Measurements from ENCODE around the gene SERPINB2. TPM values are rescaled to one million over a fixed set of nuclear protein-coding genes. Genes with fewer than 3 reads are reported as not detected.

The SERPINB2 gene
- total and polyA plus RNA-seq, 10 of the 15 experiments (the other 5 are each of a cell fraction or from before 2014, with no cell fraction given): 9.6 to 25.3 (median 14.0) TPM

- no peak for TF ChIP-seq HCFC1 (IDR thresholded peaks at IDR 0.05; ENCODE audit: low read length)
- TF ChIP-seq EGR1 (IDR thresholded peaks at IDR 0.05; ENCODE audit: borderline replicate concordance in 1 of 2, low read depth in 2 of 2, low read length in 2 of 2): no peak
- no peak for TF ChIP-seq E4F1 (IDR thresholded peaks at IDR 0.05; ENCODE audit: borderline replicate concordance, partially characterized antibody)
- peak; percentile 86 for TF ChIP-seq MEF2B (IDR thresholded peaks at IDR 0.05; ENCODE audit: partially characterized antibody, poor library complexity, severe bottlenecking)
- TF ChIP-seq RELA (IDR thresholded peaks at IDR 0.05; ENCODE audit: borderline replicate concordance, partially characterized antibody): no peak
- TF ChIP-seq RAD51 (IDR thresholded peaks at IDR 0.05): no peak
- no peak for TF ChIP-seq ZNF207 (IDR thresholded peaks at IDR 0.05; ENCODE audit: borderline replicate concordance)
- TF ChIP-seq CHD1 (IDR thresholded peaks at IDR 0.05; ENCODE audit: low read depth, low read length): no peak
- no peak for TF ChIP-seq STAT1 (conservative IDR thresholded peaks at IDR 0.05)
- no peak for TF ChIP-seq RFX5 (IDR thresholded peaks at IDR 0.05; ENCODE audit: low read depth, low read length)
- no peak for TF ChIP-seq MTA2 (IDR thresholded peaks at IDR 0.05; ENCODE audit: low read depth)
- no peak for TF ChIP-seq SKIL (IDR thresholded peaks at IDR 0.05; ENCODE audit: low read depth, poor library complexity, severe bottlenecking)
- TF ChIP-seq TAF1 (IDR thresholded peaks at IDR 0.05; ENCODE audit: borderline replicate concordance, low read depth, low read length): no peak
- TF ChIP-seq TCF3 (IDR thresholded peaks at IDR 0.05; ENCODE audit: borderline replicate concordance, insufficient read depth, low read depth, low read length): no peak
- TF ChIP-seq IKZF1 (conservative IDR thresholded peaks at IDR 0.05): peak; percentile 25; the same call in 1 of the 2 replicates
- TF ChIP-seq SMAD1 (IDR thresholded peaks at IDR 0.05; ENCODE audit: low read depth, partially characterized antibody): no peak
- TF ChIP-seq ESRRA (IDR thresholded peaks at IDR 0.05; ENCODE audit: low read length): no peak
- TF ChIP-seq SMAD5 (IDR thresholded peaks at IDR 0.05; ENCODE audit: low read depth): no peak
- peak; percentile 53; the same call in 1 of the 2 replicates for TF ChIP-seq EED (IDR thresholded peaks at IDR 0.05; ENCODE audit: low read depth)
- no peak for TF ChIP-seq ZNF274 (IDR thresholded peaks at IDR 0.05; ENCODE audit: insufficient read depth, insufficient read length)
- TF ChIP-seq YY1 (IDR thresholded peaks at IDR 0.05; ENCODE audit: low read depth, low read length): no peak
- TF ChIP-seq POU2F2 (IDR thresholded peaks at IDR 0.05; ENCODE audit: borderline replicate concordance, low read depth, low read length): no peak
- no peak for TF ChIP-seq PRDM15 (CRISPR knock-in tag; IDR thresholded peaks at IDR 0.05)
Measured at GRCh38 chr18:63882333-63883141, 5.0 kb upstream of the SERPINB2 start (continued).

Data from GM12878 (cell line).